IPS-11a (cell line): ENCODE data around the gene NPW.
"Not testable (repeated sequence)": the region's sequence is repeated elsewhere in the genome, so short reads cannot be mapped to it uniquely, and the experiment has no call there.

Experiments used
- H3K4me3 ChIP-seq: one replicate; pipeline ENCODE4 v1.5.1; 2013; ENCODE audit warnings: low read depth, low read length, control low read depth

NPW gene

GRCh38 chr16:2019921-2020831 lies 591 bp downstream of the NPW start:
- peak overlapping the region; percentile 17 for H3K4me3 ChIP-seq

GRCh38 chr16:2022723-2023091 lies 3.1 kb downstream of the NPW start:
- H3K4me3 ChIP-seq: peak overlapping the region; percentile 4

GRCh38 chr16:2023092-2024031 lies 3.8 kb downstream of the NPW start:
- H3K4me3 ChIP-seq: peak overlapping the region; percentile 18

GRCh38 chr16:2024032-2024420 lies 4.4 kb downstream of the NPW start:
- H3K4me3 ChIP-seq: no peak overlapping the region

- no peak overlapping the region for H3K4me3 ChIP-seq
Measured at GRCh38 chr16:2025251-2025650, 5.7 kb downstream of the NPW start.

GRCh38 chr16:2025878-2026460 lies 6.4 kb downstream of the NPW start:
- no peak overlapping the region for H3K4me3 ChIP-seq

- peak within 1 kb of the TSS; percentile 17 for H3K4me3 ChIP-seq
Measured at GRCh38 chr16:2026461-2027023, 7.0 kb downstream of the NPW start, which contains the start of gene NHERF2. Gene NHERF2, plus strand, starts transcription at chr16:2026902. Its CDS starts 104 bp downstream, at chr16:2027006.

GRCh38 chr16:2027024-2028010 lies 7.7 kb downstream of the NPW start:
- peak overlapping the region; percentile 17 for H3K4me3 ChIP-seq

- H3K4me3 ChIP-seq: no peak overlapping the region
Measured at GRCh38 chr16:2028146-2028545, 8.6 kb downstream of the NPW start.

- H3K4me3 ChIP-seq: no peak overlapping the region
Measured at GRCh38 chr16:2028620-2029220, 9.1 kb downstream of the NPW start.

GRCh38 chr16:2029350-2029749 lies 9.8 kb downstream of the NPW start:
- no peak overlapping the region for H3K4me3 ChIP-seq

GRCh38 chr16:2030036-2030435 lies 10.5 kb downstream of the NPW start:
- no peak overlapping the region for H3K4me3 ChIP-seq

- no peak overlapping the region for H3K4me3 ChIP-seq
Measured at GRCh38 chr16:2031081-2031577, 11.5 kb downstream of the NPW start.

- no peak overlapping the region for H3K4me3 ChIP-seq
Measured at GRCh38 chr16:2032285-2033056, 12.9 kb downstream of the NPW start.

- no peak overlapping the region for H3K4me3 ChIP-seq
Measured at GRCh38 chr16:2033057-2033908, 13.7 kb downstream of the NPW start.

GRCh38 chr16:2033909-2034695 lies 14.5 kb downstream of the NPW start:
- not testable (repeated sequence) for H3K4me3 ChIP-seq
